ENCODE measurements around the gene MROH7.

MROH7 gene

DNA sequence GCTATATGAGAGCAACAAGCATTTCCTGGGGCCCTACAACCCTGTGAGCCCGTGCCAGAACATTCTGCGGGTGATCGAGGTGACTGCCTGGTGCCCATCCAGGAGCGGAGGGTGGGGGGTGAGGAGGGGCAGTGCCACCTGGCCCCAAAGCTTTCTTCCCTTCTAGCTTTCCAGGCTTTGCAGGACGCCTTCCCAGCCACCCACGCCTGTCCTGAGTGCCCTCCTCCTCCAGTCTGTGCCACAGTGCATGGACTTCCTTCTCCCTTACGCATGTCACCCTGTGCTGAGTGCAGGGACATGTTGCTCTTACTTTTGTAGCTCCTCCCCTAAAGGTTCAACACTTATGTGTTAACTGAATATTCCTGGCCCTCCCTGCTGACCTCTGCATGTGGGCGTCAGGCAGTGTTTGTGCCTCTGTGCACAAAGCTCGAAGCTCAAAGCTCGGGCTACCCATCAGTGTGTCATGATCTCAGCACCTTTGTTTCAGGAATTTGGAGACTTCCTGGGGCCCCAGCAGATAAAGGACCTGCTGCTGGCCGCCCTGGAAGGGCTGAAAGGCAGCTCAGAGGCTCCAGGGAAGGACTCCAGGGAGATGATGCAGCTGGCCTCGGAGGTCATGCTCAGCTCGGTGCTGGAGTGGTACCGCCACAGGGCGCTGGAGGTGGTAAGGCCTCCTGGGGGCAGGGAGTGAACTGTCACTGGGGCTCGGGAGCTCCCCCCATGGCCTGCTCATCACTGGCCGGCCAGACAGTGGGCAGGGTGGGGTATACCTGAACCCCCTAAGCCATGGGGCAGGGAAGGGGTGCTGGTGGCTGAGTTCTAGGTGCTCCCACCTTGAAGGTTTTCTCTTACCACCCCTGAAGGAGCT is 37.4 kb downstream of the MROH7 start:
- POLR2A ChIA-PET (ENCODE audit: low non-redundant PET): no interaction called here
- CTCF ChIA-PET: interaction anchor here (0.6 to 0.9 kb wide), 2 partner anchors 15 to 122 kb away, joined by 3 read pairs; partner anchors contain the start of gene TTC22
- TF ChIP-seq, protein P1, sequence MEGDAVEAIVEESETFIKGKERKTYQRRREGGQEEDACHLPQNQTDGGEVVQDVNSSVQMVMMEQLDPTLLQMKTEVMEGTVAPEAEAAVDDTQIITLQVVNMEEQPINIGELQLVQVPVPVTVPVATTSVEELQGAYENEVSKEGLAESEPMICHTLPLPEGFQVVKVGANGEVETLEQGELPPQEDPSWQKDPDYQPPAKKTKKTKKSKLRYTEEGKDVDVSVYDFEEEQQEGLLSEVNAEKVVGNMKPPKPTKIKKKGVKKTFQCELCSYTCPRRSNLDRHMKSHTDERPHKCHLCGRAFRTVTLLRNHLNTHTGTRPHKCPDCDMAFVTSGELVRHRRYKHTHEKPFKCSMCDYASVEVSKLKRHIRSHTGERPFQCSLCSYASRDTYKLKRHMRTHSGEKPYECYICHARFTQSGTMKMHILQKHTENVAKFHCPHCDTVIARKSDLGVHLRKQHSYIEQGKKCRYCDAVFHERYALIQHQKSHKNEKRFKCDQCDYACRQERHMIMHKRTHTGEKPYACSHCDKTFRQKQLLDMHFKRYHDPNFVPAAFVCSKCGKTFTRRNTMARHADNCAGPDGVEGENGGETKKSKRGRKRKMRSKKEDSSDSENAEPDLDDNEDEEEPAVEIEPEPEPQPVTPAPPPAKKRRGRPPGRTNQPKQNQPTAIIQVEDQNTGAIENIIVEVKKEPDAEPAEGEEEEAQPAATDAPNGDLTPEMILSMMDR (conservative IDR thresholded peaks at IDR 0.05; ENCODE audit: low read depth): no peak
- no peak overlapping the region for H3K27ac ChIP-seq
- no peak for DNase-seq (ENCODE audit: low spot score)

DNA sequence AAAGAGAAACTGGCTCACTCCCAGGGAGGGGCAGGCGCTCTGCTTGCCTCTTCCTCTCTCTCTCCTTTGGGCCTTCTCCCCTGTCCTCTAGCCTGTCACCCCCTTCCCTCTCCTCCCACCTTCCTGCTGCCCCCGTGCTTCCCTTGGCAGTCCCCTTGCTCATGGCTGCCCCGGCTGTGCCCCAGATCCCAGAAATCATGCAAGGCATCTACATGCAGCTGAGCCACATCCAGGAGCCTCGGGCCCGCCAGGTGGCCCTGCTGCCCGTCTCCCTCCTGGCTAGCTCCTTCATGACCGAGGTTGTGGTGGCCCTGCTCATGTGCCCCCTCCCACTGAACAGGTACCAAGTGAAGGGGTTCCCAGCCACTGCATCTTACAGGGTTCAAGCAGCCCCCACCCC is 38.1 kb downstream of the MROH7 start:
- ChIA-PET POLR2A (ENCODE audit: low non-redundant PET) (no interaction called here), CTCF (no interaction called here)
- TF ChIP-seq, protein P1 (conservative IDR thresholded peaks at IDR 0.05; ENCODE audit: low read depth): no peak
- DNase-seq (ENCODE audit: low spot score): no peak
- no peak overlapping the region for H3K27ac ChIP-seq

DNA sequence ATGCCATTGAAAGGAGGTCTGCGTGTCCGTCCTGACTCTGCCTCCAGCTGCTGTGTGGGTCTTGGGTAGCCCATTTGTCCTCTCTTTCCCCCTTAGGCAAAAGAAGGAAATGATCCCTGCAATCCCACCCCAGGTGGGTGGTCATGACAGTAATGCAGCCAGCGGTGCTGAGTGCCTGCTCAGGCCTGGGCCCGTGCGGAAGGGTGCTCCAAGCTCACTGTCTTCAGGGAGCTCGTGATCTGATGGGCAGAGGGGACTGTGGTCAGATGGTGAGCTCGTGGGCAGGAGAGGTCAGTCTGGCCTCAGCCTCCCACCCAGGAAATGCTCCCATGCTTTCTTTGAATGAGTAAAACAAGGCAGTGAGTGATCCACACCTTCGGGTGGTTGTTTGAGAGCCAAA is 38.8 kb downstream of the MROH7 start:
- no peak overlapping the region for H3K27ac ChIP-seq
- TF ChIP-seq, protein P1 (conservative IDR thresholded peaks at IDR 0.05; ENCODE audit: low read depth): no peak
- POLR2A ChIA-PET (ENCODE audit: low non-redundant PET): no interaction called here
- CTCF ChIA-PET: interaction anchor here (1.1 kb wide), 1 partner anchor 16 kb away, joined by 4 read pairs; no protein-coding TSS in a partner anchor
- no peak for DNase-seq (ENCODE audit: low spot score)

DNA sequence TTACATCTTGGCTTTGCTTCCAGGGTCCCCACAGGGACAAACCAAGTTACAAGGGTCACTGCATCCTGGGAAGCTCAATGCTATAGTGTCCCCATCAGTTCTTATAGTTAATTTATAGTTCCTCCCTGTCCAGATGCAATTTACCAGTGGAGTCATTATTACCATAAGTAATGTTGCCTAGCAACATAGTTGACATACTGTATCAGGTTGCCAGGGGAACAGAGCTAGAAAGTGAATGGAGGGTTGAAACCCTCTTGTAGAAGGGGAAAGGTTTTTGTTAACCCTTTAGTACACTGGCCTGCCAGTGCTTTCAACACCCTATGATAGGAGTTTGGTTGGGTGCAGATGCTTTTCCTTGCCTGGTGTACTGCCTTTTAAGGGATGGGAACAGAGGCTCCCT is 39.8 kb downstream of the MROH7 start:
- ChIA-PET POLR2A (ENCODE audit: low non-redundant PET) (no interaction called here), CTCF (interaction anchor here (0.6 to 1.1 kb wide), 2 partner anchors 17 kb away, joined by 3 to 4 read pairs; no protein-coding TSS in a partner anchor)
- TF ChIP-seq, protein P1 (conservative IDR thresholded peaks at IDR 0.05; ENCODE audit: low read depth): no peak
- no peak overlapping the region for H3K27ac ChIP-seq
- peak; percentile 6 for DNase-seq (ENCODE audit: low spot score)

DNA sequence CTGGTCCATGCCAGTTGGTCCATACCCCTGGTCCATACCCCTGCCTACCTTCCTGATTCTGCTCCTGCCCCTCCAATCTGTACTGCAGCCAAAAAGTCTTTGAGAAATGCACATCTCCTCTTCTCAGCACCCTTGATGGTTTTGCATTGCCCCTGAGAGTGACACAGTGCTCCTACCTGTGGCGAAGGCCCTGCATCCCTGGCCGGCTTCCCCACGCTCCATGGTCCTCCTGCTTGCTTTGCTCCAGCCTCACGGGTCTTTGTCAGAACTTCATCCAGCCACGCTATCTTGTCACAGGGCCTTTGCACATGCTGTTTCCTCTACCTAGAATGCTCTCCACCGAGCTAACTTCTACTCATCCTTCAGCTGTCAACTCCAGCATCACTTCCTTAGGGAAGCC is 41.9 kb downstream of the MROH7 start:
- POLR2A ChIA-PET (ENCODE audit: low non-redundant PET): no interaction called here
- TF ChIP-seq, protein P1 (conservative IDR thresholded peaks at IDR 0.05; ENCODE audit: low read depth): no peak
- CTCF ChIA-PET: no interaction called here
- DNase-seq (ENCODE audit: low spot score): no peak
- no peak overlapping the region for H3K27ac ChIP-seq

DNA sequence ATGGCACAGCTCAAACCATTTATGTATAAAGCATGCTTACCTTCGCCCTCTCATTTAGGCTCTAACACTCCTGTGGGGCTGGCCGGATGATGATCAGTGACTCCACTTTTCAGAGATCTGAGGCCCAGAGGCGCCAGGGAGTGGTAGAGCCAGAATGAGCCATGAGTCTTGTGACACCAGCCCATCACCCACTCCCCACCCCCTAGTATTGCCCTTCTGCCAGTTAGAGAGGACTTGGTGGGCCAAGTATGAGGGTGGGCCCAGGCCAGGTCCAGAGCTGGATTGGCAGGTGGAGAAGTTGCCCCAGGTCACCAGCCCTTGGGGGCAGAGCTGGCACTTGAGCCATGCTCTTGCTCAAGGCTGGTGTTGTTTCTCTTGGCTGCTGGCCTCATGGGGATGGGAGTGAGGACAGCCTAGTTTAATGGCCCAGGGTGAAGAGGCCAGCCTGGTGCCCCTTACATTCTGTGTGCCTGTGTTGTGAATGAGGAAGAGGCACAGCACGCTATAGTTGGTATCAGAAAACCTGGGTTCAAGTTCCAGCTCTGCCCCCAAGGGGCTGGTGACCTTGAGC is 43.8 kb downstream of the MROH7 start:
- no peak for DNase-seq (ENCODE audit: low spot score)
- ChIA-PET CTCF (interaction anchor here (0.6 kb wide), 1 partner anchor 8 kb away, joined by 3 read pairs; no protein-coding TSS in a partner anchor), POLR2A (ENCODE audit: low non-redundant PET) (no interaction called here)
- TF ChIP-seq, protein P1 (conservative IDR thresholded peaks at IDR 0.05; ENCODE audit: low read depth): no peak
- no peak overlapping the region for H3K27ac ChIP-seq

All from RWPE1 (cell line).